KMS-11 (cell line): ENCODE data around the gene BRSK2.

Experiments used
- H2AFZ ChIP-seq: fragments of 200-600 bp; sonication (generic); 2 replicates; pipeline ENCODE4 v1.6.1; 2016; ENCODE audit warnings: antibody characterized with exemption, mixed run types, low read depth
- H3K27ac ChIP-seq: fragments of 200-600 bp; sonication (generic); 2 replicates; pipeline ENCODE4 v1.6.1; 2016; ENCODE audit warnings: mild to moderate bottlenecking, mixed run types
- H3K27me3 ChIP-seq: fragments of 200-600 bp; sonication (generic); 2 replicates; pipeline ENCODE4 v1.6.1; 2017; ENCODE audit warnings: mild to moderate bottlenecking, low read depth, mixed run types, moderate library complexity; ENCODE audit not compliant: insufficient read depth
- H3K36me3 ChIP-seq: fragments of 200-600 bp; sonication (generic); 2 replicates; pipeline ENCODE4 v1.6.1; 2017; ENCODE audit warnings: mild to moderate bottlenecking, mixed run types; ENCODE audit not compliant: insufficient read depth
- H3K4me1 ChIP-seq: fragments of 200-600 bp; sonication (generic); 2 replicates; pipeline ENCODE4 v1.6.1; 2016; ENCODE audit warnings: mild to moderate bottlenecking, low read depth, mixed run types; ENCODE audit not compliant: poor library complexity, severe bottlenecking
- H3K4me2 ChIP-seq: fragments of 200-600 bp; sonication (generic); 2 replicates; pipeline ENCODE4 v1.7.0; 2016; ENCODE audit warnings: mild to moderate bottlenecking, mixed run types
- H3K4me3 ChIP-seq: fragments of 200-600 bp; sonication (generic); IDR thresholded peaks from 2 replicates; pipeline ENCODE4 v1.6.1; 2017; ENCODE audit warnings: low read depth, low read length, mixed read lengths; ENCODE audit not compliant: insufficient read depth
- H3K79me2 ChIP-seq: fragments of 200-600 bp; sonication (generic); 2 replicates; pipeline ENCODE4 v1.6.1; 2016; ENCODE audit warnings: low read depth, mixed run types; ENCODE audit not compliant: insufficient read depth
- H3K9ac ChIP-seq: fragments of 200-600 bp; sonication (generic); 2 replicates; pipeline ENCODE4 v1.6.1; 2016; ENCODE audit warnings: mild to moderate bottlenecking, mixed run types
- H4K20me1 ChIP-seq: fragments of 200-600 bp; sonication (generic); 2 replicates; pipeline ENCODE4 v1.6.1; 2016; ENCODE audit warnings: mild to moderate bottlenecking, mixed run types; ENCODE audit not compliant: insufficient read depth
- TF ChIP-seq, protein P1 (sequence below): fragments of 200-600 bp; sonication (generic); conservative IDR thresholded peaks from 2 replicates; pipeline ENCODE4 v1.6.1; 2017; ENCODE audit warnings: low read depth, mild to moderate bottlenecking, antibody characterized with exemption, low read length, moderate library complexity, mixed read lengths

BRSK2 gene

GRCh38 chr11:1487851-1488574, 98.3 kb downstream of the BRSK2 start:
- no peak overlapping the region for H2AFZ ChIP-seq
- no peaks in the 10 kb centered on the region for H3K79me2 ChIP-seq
- H3K4me2 ChIP-seq, result no peak overlapping the region
- TF ChIP-seq, protein P1, sequence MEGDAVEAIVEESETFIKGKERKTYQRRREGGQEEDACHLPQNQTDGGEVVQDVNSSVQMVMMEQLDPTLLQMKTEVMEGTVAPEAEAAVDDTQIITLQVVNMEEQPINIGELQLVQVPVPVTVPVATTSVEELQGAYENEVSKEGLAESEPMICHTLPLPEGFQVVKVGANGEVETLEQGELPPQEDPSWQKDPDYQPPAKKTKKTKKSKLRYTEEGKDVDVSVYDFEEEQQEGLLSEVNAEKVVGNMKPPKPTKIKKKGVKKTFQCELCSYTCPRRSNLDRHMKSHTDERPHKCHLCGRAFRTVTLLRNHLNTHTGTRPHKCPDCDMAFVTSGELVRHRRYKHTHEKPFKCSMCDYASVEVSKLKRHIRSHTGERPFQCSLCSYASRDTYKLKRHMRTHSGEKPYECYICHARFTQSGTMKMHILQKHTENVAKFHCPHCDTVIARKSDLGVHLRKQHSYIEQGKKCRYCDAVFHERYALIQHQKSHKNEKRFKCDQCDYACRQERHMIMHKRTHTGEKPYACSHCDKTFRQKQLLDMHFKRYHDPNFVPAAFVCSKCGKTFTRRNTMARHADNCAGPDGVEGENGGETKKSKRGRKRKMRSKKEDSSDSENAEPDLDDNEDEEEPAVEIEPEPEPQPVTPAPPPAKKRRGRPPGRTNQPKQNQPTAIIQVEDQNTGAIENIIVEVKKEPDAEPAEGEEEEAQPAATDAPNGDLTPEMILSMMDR, result no peak
- H3K27ac ChIP-seq, result no peak overlapping the region
- H3K4me3 ChIP-seq, result no peak overlapping the region
- no peak overlapping the region for H3K9ac ChIP-seq
- no peaks in the 10 kb centered on the region for H4K20me1 ChIP-seq
- no peaks in the 10 kb centered on the region for H3K4me1 ChIP-seq
- H3K27me3 ChIP-seq, result no peaks in the 10 kb centered on the region
- H3K36me3 ChIP-seq, result no peaks in the 10 kb centered on the region

DNA sequence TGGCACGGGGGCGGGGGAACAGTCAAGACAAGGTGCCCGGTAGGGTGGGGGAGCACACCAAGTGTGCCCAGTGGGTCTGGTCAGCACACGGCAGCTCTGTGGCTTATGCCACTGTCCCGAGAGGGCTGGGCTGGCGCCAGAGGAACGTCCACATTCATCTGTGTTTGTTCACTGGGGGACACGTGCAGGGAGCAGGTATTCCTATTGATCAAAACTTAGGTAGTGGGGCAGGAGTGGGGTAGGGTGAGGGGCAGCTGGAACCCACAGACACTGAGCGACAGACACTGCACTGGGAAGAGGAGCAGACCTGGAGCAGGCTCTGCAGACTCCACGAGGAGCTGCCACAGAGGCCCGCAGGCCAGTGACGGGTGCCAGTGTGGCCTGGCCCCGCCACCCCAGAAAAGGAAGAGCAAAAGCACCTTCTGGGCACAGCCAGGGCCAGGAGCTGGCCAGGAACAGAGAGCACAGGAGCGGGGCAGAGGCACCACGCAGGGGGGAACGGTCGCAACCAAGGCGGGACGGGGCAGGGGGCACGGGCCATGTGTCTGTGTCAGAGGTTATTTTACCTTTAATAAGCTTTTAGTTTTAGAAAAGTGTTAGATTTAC, 98.9 kb downstream of the BRSK2 start:
- no peaks in the 10 kb centered on the region for H3K4me1 ChIP-seq
- TF ChIP-seq, protein P1, result no peak
- no peaks in the 10 kb centered on the region for H3K36me3 ChIP-seq
- H3K4me2 ChIP-seq, result no peak overlapping the region
- H4K20me1 ChIP-seq, result no peaks in the 10 kb centered on the region
- H2AFZ ChIP-seq, result no peak overlapping the region
- H3K9ac ChIP-seq, result no peak overlapping the region
- no peak overlapping the region for H3K27ac ChIP-seq
- no peaks in the 10 kb centered on the region for H3K27me3 ChIP-seq
- no peak overlapping the region for H3K4me3 ChIP-seq
- H3K79me2 ChIP-seq, result no peaks in the 10 kb centered on the region

GRCh38 chr11:1490651-1491050, 100.9 kb downstream of the BRSK2 start:
- Histone ChIP-seq H2AFZ (no peak overlapping the region), H3K36me3 (no peaks in the 10 kb centered on the region), H3K9ac (no peak overlapping the region), H3K27ac (no peak overlapping the region), H3K79me2 (no peaks in the 10 kb centered on the region), H3K4me1 (no peaks in the 10 kb centered on the region), H4K20me1 (no peaks in the 10 kb centered on the region), H3K4me3 (no peak overlapping the region), H3K4me2 (no peak overlapping the region), H3K27me3 (no peaks in the 10 kb centered on the region)
- TF ChIP-seq, protein P1, result no peak

- TF ChIP-seq, protein P1, result no peak
- no peaks in the 10 kb centered on the region for H3K27me3 ChIP-seq
- H4K20me1 ChIP-seq, result no peaks in the 10 kb centered on the region
- H3K4me3 ChIP-seq, result no peak overlapping the region
- H3K79me2 ChIP-seq, result no peaks in the 10 kb centered on the region
- H2AFZ ChIP-seq, result no peak overlapping the region
- H3K36me3 ChIP-seq, result no peaks in the 10 kb centered on the region
- no peak overlapping the region for H3K9ac ChIP-seq
- H3K4me2 ChIP-seq, result no peak overlapping the region
- no peaks in the 10 kb centered on the region for H3K4me1 ChIP-seq
- no peak overlapping the region for H3K27ac ChIP-seq
Measured at GRCh38 chr11:1491379-1491778, 101.6 kb downstream of the BRSK2 start.
